ENCODE data around the gene DUSP10. TPM values are rescaled to one million over a fixed set of nuclear protein-coding genes. Genes with fewer than 3 reads are reported as not detected.

Gene DUSP10
- total RNA-seq, 2 donors from 2014 or later: 5.4 to 12.2 TPM

DNA sequence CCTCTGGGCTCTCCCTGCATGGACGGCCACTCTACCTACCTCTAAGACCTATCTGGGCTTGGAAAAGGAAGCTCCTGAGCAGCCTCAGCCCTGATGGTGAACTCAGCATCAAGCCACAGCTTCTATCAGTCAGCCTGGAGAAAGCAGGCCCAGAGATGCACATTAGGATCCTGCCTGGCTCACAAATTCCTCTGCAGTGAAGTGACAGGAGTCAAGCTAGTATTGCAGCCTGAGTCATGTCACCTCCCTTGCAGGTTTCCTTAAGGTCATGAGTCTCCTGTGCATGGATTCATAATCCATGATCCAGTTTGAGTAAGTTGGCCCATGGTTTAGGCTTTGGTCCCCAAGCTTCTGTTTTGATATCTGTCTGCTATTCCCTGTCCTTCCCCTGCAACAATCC is 37.9 kb upstream of the DUSP10 start:
- H3K9me3 ChIP-seq: no peaks in the 10 kb centered on the region
- intact Hi-C loops (cut with DNase I): no loop called here
- no peak overlapping the region for H3K4me3 ChIP-seq
- no peak for DNase-seq
- H3K36me3 ChIP-seq (replicated peaks in 1 of 2; ENCODE audit: insufficient read depth in 1 of 2, low read depth in 2 of 2): no peaks in the 10 kb centered on the region
- no peak for TF ChIP-seq CTCF (IDR thresholded peaks at IDR 0.05)
- no peak for TF ChIP-seq POLR2A (IDR thresholded peaks at IDR 0.05)
- H3K27me3 ChIP-seq: no peaks in the 10 kb centered on the region
- ATAC-seq: no peak
- no peaks in the 10 kb centered on the region for H3K4me1 ChIP-seq
- 81% methylated on average over 1 of the region's 1 CpG; no CpG with 5 or more reads in 1 of the 2 donors for WGBS, 2 donors
- no peak overlapping the region for H3K27ac ChIP-seq

DNA sequence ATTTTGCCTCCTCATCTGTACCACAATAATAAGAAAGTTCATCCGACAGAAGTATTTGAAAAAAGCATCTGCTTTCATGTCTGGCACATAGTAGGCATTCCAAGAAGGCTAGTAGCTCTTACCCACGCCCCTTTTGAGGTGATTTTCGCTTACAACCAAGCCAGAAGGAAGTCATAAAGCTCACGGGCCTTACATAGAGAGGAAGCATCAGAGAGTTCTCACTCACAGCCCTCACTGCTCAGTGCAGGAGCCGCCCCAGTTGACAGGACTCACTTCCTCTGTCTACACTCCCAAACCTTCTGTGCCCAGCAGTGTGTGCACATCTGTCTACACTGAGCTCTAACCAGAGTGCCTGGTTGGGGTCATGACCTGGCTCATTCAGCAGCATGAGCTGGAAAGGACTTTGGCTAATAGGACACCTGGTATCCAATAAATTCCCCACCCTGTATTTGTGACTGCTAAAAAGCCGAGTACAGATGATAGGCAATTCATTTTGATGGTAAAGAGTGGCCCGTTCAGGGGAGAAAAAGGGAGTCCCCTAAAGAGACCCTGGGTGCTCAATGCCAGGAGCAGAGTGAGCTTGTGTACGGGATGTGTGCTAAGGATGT is 36.8 kb upstream of the DUSP10 start:
- DNase-seq (peak in 1 of 4 donors; percentile 19), ATAC-seq (no peak)
- no peak overlapping the region for H3K4me3 ChIP-seq
- H3K27ac ChIP-seq: no peak overlapping the region
- H3K9me3 ChIP-seq: no peaks in the 10 kb centered on the region
- WGBS, 2 donors: 77 to 87% methylated on average over 8 of the region's 8 CpGs
- intact Hi-C loops (cut with DNase I): no loop called here
- no peaks in the 10 kb centered on the region for H3K36me3 ChIP-seq (replicated peaks in 1 of 2; ENCODE audit: insufficient read depth in 1 of 2, low read depth in 2 of 2)
- TF ChIP-seq CTCF (IDR thresholded peaks at IDR 0.05): no peak
- no peak for TF ChIP-seq POLR2A (IDR thresholded peaks at IDR 0.05)
- H3K4me1 ChIP-seq: no peaks in the 10 kb centered on the region
- H3K27me3 ChIP-seq: no peaks in the 10 kb centered on the region

DNA sequence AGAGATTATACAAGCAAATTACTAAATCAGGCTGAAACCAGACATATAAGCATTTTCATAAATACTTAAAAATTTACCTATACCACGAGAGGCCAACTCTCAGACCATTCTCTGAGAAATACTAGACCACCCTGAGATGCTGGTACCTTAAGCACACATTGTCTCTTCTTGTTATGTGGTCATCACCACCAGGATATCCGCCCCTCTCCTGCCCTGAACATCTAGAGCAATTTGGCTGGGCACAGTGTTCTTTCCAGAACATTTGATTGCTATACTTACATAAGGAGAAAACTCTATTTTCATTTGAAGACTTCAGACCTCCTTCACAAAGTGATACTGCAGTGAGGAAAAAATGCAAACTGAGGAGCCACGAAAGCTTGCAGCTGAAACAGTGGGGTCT is 36.2 kb upstream of the DUSP10 start:
- Histone ChIP-seq H3K36me3 (replicated peaks in 1 of 2; ENCODE audit: insufficient read depth in 1 of 2, low read depth in 2 of 2) (no peaks in the 10 kb centered on the region), H3K9me3 (no peaks in the 10 kb centered on the region), H3K27me3 (no peaks in the 10 kb centered on the region), H3K4me3 (no peak overlapping the region), H3K27ac (no peak overlapping the region), H3K4me1 (no peaks in the 10 kb centered on the region)
- WGBS, 2 donors: 75 to 84% methylated on average over 3 of the region's 3 CpGs
- TF ChIP-seq POLR2A (IDR thresholded peaks at IDR 0.05) (no peak), CTCF (IDR thresholded peaks at IDR 0.05) (no peak)
- no peak for ATAC-seq
- intact Hi-C loops (cut with DNase I): no loop called here
- DNase-seq: no peak

DNA sequence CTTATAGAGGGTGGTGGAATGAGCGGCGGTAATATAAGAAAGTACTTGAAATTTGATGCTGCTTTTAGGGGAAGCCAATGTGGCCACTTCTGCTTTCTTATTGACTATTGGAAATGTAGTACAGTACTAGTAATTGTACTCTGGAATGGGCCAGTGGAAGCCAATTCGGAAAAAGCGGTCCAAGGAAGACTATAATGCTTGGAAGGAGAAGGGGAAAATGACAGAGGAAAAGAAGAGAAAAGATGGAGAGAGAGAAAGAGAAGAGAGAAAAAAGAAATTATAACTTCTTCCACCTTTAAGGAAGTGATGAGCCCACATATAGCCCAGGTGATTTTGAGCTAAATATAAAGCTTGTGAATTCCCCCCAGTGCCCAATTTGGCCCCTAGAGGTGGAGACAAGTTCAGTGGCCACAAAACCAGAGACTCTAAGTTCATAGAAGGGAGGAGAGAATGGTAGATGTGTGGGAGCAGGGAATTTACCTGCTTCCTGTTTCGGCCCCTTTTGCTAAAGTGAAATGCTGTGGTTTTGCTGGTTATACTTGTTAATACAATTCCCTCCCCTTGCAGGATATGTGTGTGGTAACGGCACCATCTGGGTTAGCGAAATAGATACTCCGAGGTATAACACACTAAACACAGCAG is 35.7 kb upstream of the DUSP10 start:
- WGBS, 2 donors: 82 to 95% methylated on average over 8 of the region's 8 CpGs
- H3K27me3 ChIP-seq: no peaks in the 10 kb centered on the region
- H3K9me3 ChIP-seq: no peaks in the 10 kb centered on the region
- H3K4me1 ChIP-seq: no peaks in the 10 kb centered on the region
- intact Hi-C loops (cut with DNase I): no loop called here
- no peaks in the 10 kb centered on the region for H3K36me3 ChIP-seq (replicated peaks in 1 of 2; ENCODE audit: insufficient read depth in 1 of 2, low read depth in 2 of 2)
- ATAC-seq (no peak), DNase-seq (no peak)
- no peak for TF ChIP-seq POLR2A (IDR thresholded peaks at IDR 0.05)
- no peak for TF ChIP-seq CTCF (IDR thresholded peaks at IDR 0.05)
- H3K27ac ChIP-seq: no peak overlapping the region
- no peak overlapping the region for H3K4me3 ChIP-seq

Measured in body of pancreas (tissue), 4 donors.